IMR-90 (cell line): ENCODE data around the gene KRT7. TPM values are rescaled to one million over a fixed set of nuclear protein-coding genes. Genes with fewer than 3 reads are reported as not detected.

ENCODE experiments used
- ATAC-seq: fragments of 200-7000 bp; cut with Tn5 transposase; 2 replicates; pipeline ENCODE4 v1.9.1; 2020; ENCODE audit warnings: low read depth, mild to moderate bottlenecking, moderate library complexity
- BruUV-seq: library from RNA; stranded (reverse); fragments of 400-500 nt; replicated peaks from 2 replicates; lab custom pipeline; 2021; lab: Mats Ljungman, UMichigan
- CTCF ChIA-PET: fragments of 300-600 bp; formaldehyde crosslinking; extraction: SDS; loops from one replicate; lab custom pipeline; 2021; ENCODE audit warnings: antibody characterized with exemption; lab: Yijun Ruan, JAX
- POLR2A ChIA-PET: fragments of 300-600 bp; sonication (Branson Sonifier 250); formaldehyde crosslinking; loops from one replicate; lab custom pipeline; 2022; ENCODE audit warnings: antibody characterized with exemption; ENCODE audit not compliant: unreplicated experiment; lab: Charles Lee
- DNase-seq: peaks from one replicate; pipeline ENCODE4 v3.0.0; 2013
- H2AFZ ChIP-seq: replicated peaks from 2 replicates; pipeline ENCODE3; 2013; ENCODE audit warnings: low read length, mild to moderate bottlenecking; ENCODE audit not compliant: poor library complexity
- H2AK5ac ChIP-seq: 2 replicates; pipeline ENCODE4 v1.6.1; 2013; ENCODE audit warnings: low read depth, low read length, inconsistent platforms
- H2AK9ac ChIP-seq: replicated peaks from 2 replicates; pipeline ENCODE3; 2013; ENCODE audit warnings: mild to moderate bottlenecking, low read depth, low read length, moderate library complexity; ENCODE audit not compliant: poor library complexity
- H2BK120ac ChIP-seq: 2 replicates; pipeline ENCODE4 v1.6.1; 2013; ENCODE audit warnings: low read depth, low read length, inconsistent platforms
- H2BK15ac ChIP-seq: 3 replicates; pipeline ENCODE4 v1.6.1; 2013; ENCODE audit warnings: low read depth, low read length, inconsistent platforms
- H2BK20ac ChIP-seq: 2 replicates; pipeline ENCODE4 v1.6.1; 2013; ENCODE audit warnings: low read depth, mild to moderate bottlenecking, inconsistent platforms, low read length, moderate library complexity
- H2BK5ac ChIP-seq: 2 replicates; pipeline ENCODE4 v1.6.1; 2013; ENCODE audit warnings: mild to moderate bottlenecking, low read depth, low read length, inconsistent platforms; ENCODE audit not compliant: poor library complexity, severe bottlenecking
- H3K14ac ChIP-seq: replicated peaks from 2 replicates; pipeline ENCODE4 v1.6.1; 2013; ENCODE audit warnings: low read depth, low read length, inconsistent platforms
- H3K18ac ChIP-seq: 2 replicates; pipeline ENCODE4 v1.6.1; 2013; ENCODE audit warnings: low read depth, low read length, control low read depth
- H3K23ac ChIP-seq: 2 replicates; pipeline ENCODE4 v1.6.1; 2013; ENCODE audit warnings: low read depth, low read length, inconsistent platforms
- H3K27ac ChIP-seq: 2 replicates; pipeline ENCODE4 v1.5.1; 2013; ENCODE audit warnings: mild to moderate bottlenecking, control low read depth, low read length; ENCODE audit not compliant: insufficient read depth
- H3K27me3 ChIP-seq: 2 replicates; pipeline ENCODE4 v1.6.1; 2013; ENCODE audit warnings: low read length; ENCODE audit not compliant: control insufficient read depth, insufficient read depth
- H3K36me3 ChIP-seq: 2 replicates; pipeline ENCODE4 v1.6.1; 2013; ENCODE audit warnings: low read length, mixed read lengths; ENCODE audit not compliant: control insufficient read depth, insufficient read depth
- H3K4ac ChIP-seq: 2 replicates; pipeline ENCODE4 v1.6.1; 2013; ENCODE audit warnings: low read depth, low read length, inconsistent platforms
- H3K4me1 ChIP-seq: 2 replicates; pipeline ENCODE4 v1.6.1; 2013; ENCODE audit warnings: low read length, mixed read lengths; ENCODE audit not compliant: control insufficient read depth, insufficient read depth
- H3K4me2 ChIP-seq: 2 replicates; pipeline ENCODE4 v1.6.1; 2013; ENCODE audit warnings: low read depth, mild to moderate bottlenecking, control low read depth, low read length, moderate library complexity
- H3K4me3 ChIP-seq: 2 replicates; pipeline ENCODE4 v1.5.1; 2013; ENCODE audit warnings: low read depth, mild to moderate bottlenecking, control low read depth, low read length, moderate library complexity; ENCODE audit not compliant: insufficient read depth
- H3K56ac ChIP-seq: 2 replicates; pipeline ENCODE4 v1.6.1; 2013; ENCODE audit warnings: low read length, inconsistent platforms; ENCODE audit not compliant: insufficient read depth; ENCODE audit errors: extremely low read depth
- H3K79me1 ChIP-seq, 2 experiments: 2 replicates each; pipeline ENCODE4 v1.6.1; 2013; ENCODE audit warnings: low read length in 2 of 2, inconsistent platforms in 1 of 2, low read depth in 1 of 2
- H3K9ac ChIP-seq: 2 replicates; pipeline ENCODE4 v1.6.1; 2013; ENCODE audit warnings: low read depth, low read length, control low read depth
- H3K9me1 ChIP-seq: 2 replicates; pipeline ENCODE4 v1.6.1; 2013; ENCODE audit warnings: low read length, inconsistent platforms; ENCODE audit not compliant: insufficient read depth
- H3K9me3 ChIP-seq: 2 replicates; pipeline ENCODE4 v1.6.1; 2013; ENCODE audit warnings: low read length; ENCODE audit not compliant: control insufficient read depth, insufficient read depth
- H4K20me1 ChIP-seq: 2 replicates; pipeline ENCODE4 v1.6.1; 2013; ENCODE audit warnings: low read length, inconsistent platforms; ENCODE audit not compliant: insufficient read depth
- H4K5ac ChIP-seq: 2 replicates; pipeline ENCODE4 v1.6.1; 2013; ENCODE audit warnings: mild to moderate bottlenecking, low read depth, low read length, control low read depth
- H4K8ac ChIP-seq, 2 experiments: 2 replicates each; pipeline ENCODE4 v1.6.1; 2013; ENCODE audit warnings: low read depth in 2 of 2, low read length in 2 of 2, control low read depth in 1 of 2, inconsistent platforms in 1 of 2
- H4K91ac ChIP-seq: 2 replicates; pipeline ENCODE4 v1.6.1; 2013; ENCODE audit warnings: low read depth, low read length, inconsistent platforms; ENCODE audit not compliant: insufficient read depth
- BHLHE40 ChIP-seq: fragments of 150-350 bp; IDR thresholded peaks from 2 replicates; pipeline ENCODE4 v1.6.1; 2016; ENCODE audit warnings: mild to moderate bottlenecking, low read depth, low read length
- CTCF ChIP-seq: conservative IDR thresholded peaks from 2 replicates; pipeline ENCODE4 v1.5.1; 2012; ENCODE audit warnings: mild to moderate bottlenecking, low read depth, low read length, improper control_type of control experiment
- ELK1 ChIP-seq: fragments of 150-350 bp; IDR thresholded peaks from 2 replicates; pipeline ENCODE4 v1.6.1; 2016; ENCODE audit warnings: low read depth, mild to moderate bottlenecking, low read length, moderate library complexity, borderline replicate concordance
- MAFK ChIP-seq: IDR thresholded peaks from 2 replicates; pipeline ENCODE4 v1.6.1; 2012; ENCODE audit warnings: low read depth, low read length, improper control_type of control experiment
- MAZ ChIP-seq: IDR thresholded peaks from 2 replicates; pipeline ENCODE4 v1.6.1; 2012; ENCODE audit warnings: low read depth, mild to moderate bottlenecking, low read length, improper control_type of control experiment, moderate library complexity, borderline replicate concordance
- POLR2A ChIP-seq: IDR thresholded peaks from 2 replicates; pipeline ENCODE4 v1.6.1; 2012; ENCODE audit warnings: mild to moderate bottlenecking, low read depth, low read length
- RFX5 ChIP-seq: IDR thresholded peaks from 2 replicates; pipeline ENCODE4 v1.8.0; 2012; ENCODE audit warnings: low read depth, mild to moderate bottlenecking, low read length, moderate library complexity
- WGBS, 2 experiments: methylation state at CpG; one replicate each; pipeline versions ENCODE4 v1.1.5 to v1.1.7; 2013; ENCODE audit warnings: missing lambda C conversion rate in 2 of 2; ENCODE audit not compliant: insufficient read length in 1 of 2; ENCODE audit errors: extremely low coverage in 2 of 2; 5-methylcytosine and 5-hydroxymethylcytosine counted together
- dilution Hi-C: fragments of 300-500 bp; cut with HindIII; formaldehyde crosslinking; loops from one replicate; pipeline ENCODE4 v1.14.3; 2018; ENCODE audit warnings: low sequenced_read_pairs; ENCODE audit not compliant: unreplicated experiment
- in situ Hi-C: fragments of 300-500 bp; cut with MboI; formaldehyde crosslinking; loops from 3 replicates; pipeline ENCODE4 v1.14.3; 2019; ENCODE audit warnings: low sequenced_read_pairs, inconsistent platforms, mixed read lengths
- intact Hi-C: fragments of 100-400 bp; cut with micrococcal nuclease; formaldehyde crosslinking; loops from 2 replicates; pipeline ENCODE4 v1.10.0; 2022
- polyA plus RNA-seq, 3 experiments: library from polyadenylated mRNA; depleted of rRNA; stranded (reverse); fragments of >200 nt; gene quantifications; 2 replicates each; pipeline ENCODE4 v1.2.3, GENCODE V29; 2012; ENCODE audit warnings: low replicate concordance in 1 of 3
- total RNA-seq: library from RNA; depleted of rRNA; stranded (reverse); fragments of >200 nt; gene quantifications from 2 replicates; pipeline ENCODE4 v1.2.3, GENCODE V29; 2012

Gene KRT7
- total and polyA plus RNA-seq, 2 of the 4 experiments (the other 2 are of a cell fraction), result 0.54 to 1.7 TPM

- Histone ChIP-seq H3K27ac (no peak overlapping the region), H2AFZ (peak overlapping the region; percentile 14), H2BK20ac (peak overlapping the region; percentile 49; the same call in 1 of the 2 replicates), H2AK9ac (no peak overlapping the region), H3K36me3 (no peaks in the 10 kb centered on the region), H2AK5ac (peak overlapping the region; percentile 54; the same call in 1 of the 2 replicates), H3K14ac (0 out of 2 replicates have a peak overlapping the region, but pooled peaks have one; percentile 3), H4K20me1 (peaks cover 5% of the 10 kb centered on the region; the same call in 1 of the 2 replicates), H3K18ac (no peak overlapping the region), H2BK15ac (no peak overlapping the region), H3K4me3 (no peak overlapping the region), H3K4me2 (no peak overlapping the region), H4K5ac (no peak overlapping the region), H3K27me3 (no peaks in the 10 kb centered on the region), H3K56ac (no peak overlapping the region), H3K23ac (no peak overlapping the region), H3K4ac (no peak overlapping the region), H2BK120ac (peak overlapping the region; percentile 39), H3K9ac (no peak overlapping the region), H3K79me1 (no peaks in the 10 kb centered on the region), H4K8ac (no peak overlapping the region), H3K9me3 (no peaks in the 10 kb centered on the region), H3K4me1 (peaks cover 9% of the 10 kb centered on the region), H4K91ac (no peak overlapping the region), H3K9me1 (peaks cover 26% of the 10 kb centered on the region), H2BK5ac (no peak overlapping the region)
- DNase-seq, result peak; percentile 19
- no TSS peak for BruUV-seq
- dilution Hi-C loops, result no loop called here
- ChIA-PET CTCF (interaction anchor here (1.1 kb wide), 1 partner anchor 129 kb away, joined by 3 read pairs; no protein-coding TSS in a partner anchor), POLR2A (no interaction called here)
- ATAC-seq, result no peak
- in situ Hi-C loops, result no loop called here
- TF ChIP-seq MAFK (no peak), RFX5 (no peak), BHLHE40 (no peak), MAZ (no peak), CTCF (no peak), POLR2A (no peak), ELK1 (no peak)
- intact Hi-C loops, result loop anchor here (10.0 kb wide), 1 partner anchor 590 kb away; no protein-coding TSS in a partner anchor
- no CpG with 5 or more reads among the region's 2 CpGs for WGBS, 2 experiments
Observed at GRCh38 chr12:52285172-52285745, 52.2 kb downstream of the KRT7 start.
